CD14-positive monocyte (primary cell): ENCODE results near the gene TNIP2. TPM values are rescaled to one million over a fixed set of nuclear protein-coding genes. Genes with fewer than 3 reads are reported as not detected.
A peak's percentile ranks its signal among the peaks of the same experiment; 100 is the strongest.

Source experiments
- DNase-seq, 3 donors: peaks; one replicate each; pipeline ENCODE4 v3.0.0-alpha.2; 2011 to 2022
- H2AFZ ChIP-seq: 2 replicates; pipeline ENCODE4 v1.6.0; 2012; ENCODE audit warnings: mild to moderate bottlenecking, low read depth, low read length, inconsistent platforms; ENCODE audit not compliant: insufficient read depth, poor library complexity, severe bottlenecking
- H3K27ac ChIP-seq, 2 donors: 1 replicate in 1 of 2; 2 replicates in 1 of 2; pipeline ENCODE4 v1.5.1; 2012 to 2013; ENCODE audit warnings: low read length in 2 of 2, control low read depth in 1 of 2, inconsistent platforms in 1 of 2, low read depth in 1 of 2, mild to moderate bottlenecking in 1 of 2
- H3K27me3 ChIP-seq, 2 donors: one replicate each; pipeline versions ENCODE4 v1.6.0 to v1.6.1; 2011 to 2013; ENCODE audit warnings: low read length in 2 of 2; ENCODE audit not compliant: control insufficient read depth in 2 of 2, insufficient read depth in 2 of 2
- H3K36me3 ChIP-seq, 2 donors: replicated peaks in 1 of 2; 1 replicate in 1 of 2; 2 replicates in 1 of 2; pipeline versions ENCODE4 v1.5.1 to v1.6.1; 2012 to 2013; ENCODE audit warnings: low read length in 2 of 2, control low read depth in 1 of 2, inconsistent platforms in 1 of 2, mild to moderate bottlenecking in 1 of 2; ENCODE audit not compliant: insufficient read depth in 2 of 2, control insufficient read depth in 1 of 2
- H3K4me1 ChIP-seq, 2 donors: 1 replicate in 1 of 2; 2 replicates in 1 of 2; pipeline versions ENCODE4 v1.5.1 to v1.6.1; 2012 to 2013; ENCODE audit warnings: low read length in 2 of 2, control low read depth in 1 of 2, inconsistent platforms in 1 of 2, mild to moderate bottlenecking in 1 of 2, moderate library complexity in 1 of 2; ENCODE audit not compliant: insufficient read depth in 2 of 2, control insufficient read depth in 1 of 2
- H3K4me2 ChIP-seq: replicated peaks from 2 replicates; pipeline ENCODE3; 2012; ENCODE audit warnings: low read length, moderate library complexity, mild to moderate bottlenecking; ENCODE audit not compliant: poor library complexity, severe bottlenecking; ENCODE audit errors: extremely low read depth
- H3K4me3 ChIP-seq, 3 experiments: fragments of 200-600 bp in 1 of 3; sonication (generic) in 1 of 3; replicated peaks in 1 of 3; 1 replicate in 2 of 3; 2 replicates in 1 of 3; pipeline ENCODE4 v1.5.1; 2011 to 2013; ENCODE audit warnings: low read length in 3 of 3, mild to moderate bottlenecking in 3 of 3, control low read depth in 2 of 3, low read depth in 2 of 3, inconsistent platforms in 1 of 3, moderate library complexity in 1 of 3
- H3K79me2 ChIP-seq: 2 replicates; pipeline ENCODE4 v1.6.0; 2012; ENCODE audit warnings: mild to moderate bottlenecking, control low read depth, inconsistent platforms, low read length, moderate library complexity; ENCODE audit not compliant: insufficient read depth
- H3K9ac ChIP-seq: 2 replicates; pipeline ENCODE4 v1.6.0; 2017; ENCODE audit warnings: low read length, mild to moderate bottlenecking; ENCODE audit not compliant: insufficient read depth, poor library complexity, severe bottlenecking
- H3K9me3 ChIP-seq, 2 donors: replicated peaks in 1 of 2; 1 replicate in 1 of 2; 2 replicates in 1 of 2; pipeline versions ENCODE4 v1.5.1 to v1.6.1; 2012 to 2013; ENCODE audit warnings: low read length in 2 of 2, control low read depth in 1 of 2; ENCODE audit not compliant: control insufficient read depth in 1 of 2, insufficient read depth in 1 of 2
- H4K20me1 ChIP-seq: 2 replicates; pipeline ENCODE4 v1.6.0; 2012; ENCODE audit warnings: mild to moderate bottlenecking, low read length, control low read depth, moderate library complexity; ENCODE audit not compliant: insufficient read depth
- H3K27ac Mint-ChIP-seq, 7 donors: one replicate each; pipeline ENCODE4 v1.8.0; 2020; ENCODE audit warnings: mild to moderate bottlenecking in 7 of 7, mixed read lengths in 7 of 7, moderate library complexity in 6 of 7, inconsistent platforms in 2 of 7
- H3K27me3 Mint-ChIP-seq, 3 donors: one replicate each; pipeline ENCODE4 v1.8.0; 2021 to 2022; ENCODE audit warnings: low read depth in 3 of 3, mild to moderate bottlenecking in 3 of 3, mixed read lengths in 3 of 3, moderate library complexity in 3 of 3, inconsistent platforms in 1 of 3
- H3K36me3 Mint-ChIP-seq, 2 donors: one replicate each; pipeline ENCODE4 v1.8.0; 2020; ENCODE audit warnings: mixed read lengths in 2 of 2, inconsistent platforms in 1 of 2, mild to moderate bottlenecking in 1 of 2
- H3K4me1 Mint-ChIP-seq: one replicate; pipeline ENCODE4 v1.8.0; 2020; ENCODE audit warnings: mild to moderate bottlenecking, mixed read lengths
- H3K4me3 Mint-ChIP-seq, 2 donors: one replicate each; pipeline ENCODE4 v1.8.0; 2020; ENCODE audit warnings: mild to moderate bottlenecking in 2 of 2, mixed read lengths in 2 of 2, moderate library complexity in 1 of 2
- H3K9me3 Mint-ChIP-seq, 7 donors: one replicate each; pipeline ENCODE4 v1.8.0; 2020 to 2022; ENCODE audit warnings: mixed read lengths in 7 of 7, mild to moderate bottlenecking in 6 of 7, moderate library complexity in 6 of 7, inconsistent platforms in 2 of 7
- CTCF ChIP-seq: fragments of 200-600 bp; IDR thresholded peaks from one replicate; pipeline ENCODE4 v1.8.0; 2022; ENCODE audit warnings: antibody characterized with exemption, mild to moderate bottlenecking
- WGBS: methylation state at CpG from one replicate; pipeline ENCODE4 v1.1.5; 2013; ENCODE audit warnings: missing lambda C conversion rate; ENCODE audit not compliant: insufficient coverage; 5-methylcytosine and 5-hydroxymethylcytosine counted together
- intact Hi-C, 2 donors: fragments of 100-400 bp; cut with micrococcal nuclease; formaldehyde crosslinking; loops; one replicate each; pipeline versions ENCODE4 v1.15.0 to v1.15.1; 2023
- polyA plus RNA-seq, 3 donors: library from polyadenylated mRNA; depleted of rRNA in 1 of 3; unstranded in 2 of 3; stranded (reverse) in 1 of 3; fragments of 300-500 nt in 2 of 3; fragments of >200 nt in 1 of 3; fragmentation: Illumina TruSeq in 2 of 3; gene quantifications; 1 replicate in 2 of 3; 2 replicates in 1 of 3; pipeline ENCODE4 v1.2.3, GENCODE V29; 2012 to 2021

Gene TNIP2
- polyA plus RNA-seq, 3 donors, result 27.6 to 75.7 (median 28.2) TPM

- peaks cover 81% of the 10 kb centered on the region for H3K4me1 Mint-ChIP-seq
- H3K4me3 Mint-ChIP-seq, result peak within 1 kb of the TSS; percentile 93 to 95
- peak within 1 kb of the TSS; percentile 90 to 97 (median 93) for H3K27ac Mint-ChIP-seq
- peaks cover 0 to 5% (median 2%) of the 10 kb centered on the region in 3 donors for H3K27me3 Mint-ChIP-seq
- H3K4me3 ChIP-seq, result peak within 1 kb of the TSS; percentile 63 to 99 (median 65)
- DNase-seq, result peak; percentile 66 to 78 (median 69)
- H3K4me1 ChIP-seq, result peaks cover 88 to 90% of the 10 kb centered on the region in 2 donors
- WGBS, result 8% methylated on average over 103 of the region's 104 CpGs
- H3K27me3 ChIP-seq, result no peaks in the 10 kb centered on the region
- H3K36me3 ChIP-seq, result peaks cover 17 to 22% of the 10 kb centered on the region in 2 donors
- no peak for TF ChIP-seq CTCF
- no peak within 1 kb of the TSS for H2AFZ ChIP-seq
- peak within 1 kb of the TSS; percentile 96 to 99 for H3K27ac ChIP-seq
- intact Hi-C loops, result no loop called here
- peak within 1 kb of the TSS; percentile 98 for H3K4me2 ChIP-seq
- H3K9me3 Mint-ChIP-seq, result no peaks in the 10 kb centered on the region
- H3K9me3 ChIP-seq, result no peaks in the 10 kb centered on the region
- peaks cover 50% of the 10 kb centered on the region for H4K20me1 ChIP-seq
- peaks cover 30 to 33% of the 10 kb centered on the region in 2 donors for H3K36me3 Mint-ChIP-seq
- peak within 1 kb of the TSS; percentile 96 for H3K9ac ChIP-seq
- H3K79me2 ChIP-seq, result peaks cover 54% of the 10 kb centered on the region
Measured at GRCh38 chr4:2792711-2793585, 36.8 kb upstream of the TNIP2 start, which contains the start of gene SH3BP2. Gene SH3BP2 (plus strand): TSS chr4:2793085. CDS start chr4:2820618, 27,533 bp downstream.

GRCh38 chr4:2792396-2792710, 36.2 kb upstream of the TNIP2 start:
- Mint-ChIP-seq H3K9me3 (no peaks in the 10 kb centered on the region), H3K27me3 (peaks cover 0 to 5% (median 2%) of the 10 kb centered on the region in 3 donors), H3K4me1 (peaks cover 81% of the 10 kb centered on the region), H3K4me3 (peak overlapping the region in 1 of 2 donors; percentile 60), H3K27ac (peak overlapping the region in 4 of 7 donors; percentile 46 to 90 (median 58)), H3K36me3 (peaks cover 25 to 27% of the 10 kb centered on the region in 2 donors)
- no peaks in the 10 kb centered on the region for H3K27me3 ChIP-seq
- peak overlapping the region in 1 of 2 donors; percentile 85 for H3K27ac ChIP-seq
- no peak for DNase-seq
- peak overlapping the region in 1 of 3 experiments; percentile 48 for H3K4me3 ChIP-seq
- peaks cover 44% of the 10 kb centered on the region for H4K20me1 ChIP-seq
- H3K9me3 ChIP-seq, result no peaks in the 10 kb centered on the region
- H3K79me2 ChIP-seq, result peaks cover 48% of the 10 kb centered on the region
- no peak overlapping the region for H2AFZ ChIP-seq
- 84% methylated on average over 4 of the region's 8 CpGs for WGBS
- peaks cover 17 to 20% of the 10 kb centered on the region in 2 donors for H3K36me3 ChIP-seq
- peaks cover 88 to 90% of the 10 kb centered on the region in 2 donors for H3K4me1 ChIP-seq
- H3K4me2 ChIP-seq, result peak overlapping the region; percentile 98
- intact Hi-C loops, result no loop called here
- TF ChIP-seq CTCF, result no peak
- H3K9ac ChIP-seq, result no peak overlapping the region
